ENCODE measurements around the gene C16orf96.

DNA sequence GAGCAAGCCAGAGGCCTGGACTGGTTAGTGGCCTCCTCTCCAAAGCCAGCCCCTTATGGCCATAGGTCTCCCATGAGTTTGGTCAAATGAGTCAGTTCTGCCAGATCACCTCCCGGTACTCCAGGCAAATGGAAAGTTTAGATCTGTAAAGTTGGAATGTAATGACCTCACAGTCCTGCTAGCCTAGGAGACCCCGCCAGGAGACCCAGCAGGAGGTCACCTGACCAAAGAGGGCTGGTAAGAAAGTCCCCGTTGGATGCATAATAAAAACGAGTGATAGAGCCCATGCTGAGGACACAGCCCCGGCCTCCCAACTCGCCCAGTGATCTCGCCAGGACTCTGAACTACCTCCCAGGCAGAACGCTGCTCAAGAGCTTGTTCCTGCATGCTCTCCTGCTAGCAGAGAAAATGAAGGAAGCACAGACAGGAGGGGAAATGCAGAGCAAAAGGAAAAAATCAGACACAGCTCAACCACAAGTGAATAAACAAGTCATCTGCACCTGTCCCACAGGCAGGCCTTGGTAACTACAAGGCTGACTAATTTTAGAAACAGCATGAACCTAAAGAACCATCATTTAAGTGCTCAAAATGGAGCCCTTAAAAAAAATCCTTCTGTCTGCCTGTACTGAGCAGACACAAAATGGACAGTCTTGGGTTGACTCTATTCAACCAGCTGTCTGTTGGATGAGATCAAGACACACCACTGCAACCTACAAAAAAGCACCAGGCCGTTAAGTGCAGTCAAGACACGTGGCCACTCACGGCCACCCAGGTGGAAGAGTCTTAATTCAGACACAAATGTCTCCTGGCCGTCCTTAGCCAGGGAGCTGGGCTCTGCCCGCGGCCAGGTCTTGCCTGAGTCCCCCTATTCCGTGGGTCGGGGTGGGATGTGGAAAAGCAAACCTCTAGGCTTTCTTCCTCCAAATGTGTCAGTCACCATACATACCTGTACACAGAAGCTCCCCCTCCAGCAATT is 26.8 kb upstream of the C16orf96 start:
- TF ChIP-seq, protein P1, sequence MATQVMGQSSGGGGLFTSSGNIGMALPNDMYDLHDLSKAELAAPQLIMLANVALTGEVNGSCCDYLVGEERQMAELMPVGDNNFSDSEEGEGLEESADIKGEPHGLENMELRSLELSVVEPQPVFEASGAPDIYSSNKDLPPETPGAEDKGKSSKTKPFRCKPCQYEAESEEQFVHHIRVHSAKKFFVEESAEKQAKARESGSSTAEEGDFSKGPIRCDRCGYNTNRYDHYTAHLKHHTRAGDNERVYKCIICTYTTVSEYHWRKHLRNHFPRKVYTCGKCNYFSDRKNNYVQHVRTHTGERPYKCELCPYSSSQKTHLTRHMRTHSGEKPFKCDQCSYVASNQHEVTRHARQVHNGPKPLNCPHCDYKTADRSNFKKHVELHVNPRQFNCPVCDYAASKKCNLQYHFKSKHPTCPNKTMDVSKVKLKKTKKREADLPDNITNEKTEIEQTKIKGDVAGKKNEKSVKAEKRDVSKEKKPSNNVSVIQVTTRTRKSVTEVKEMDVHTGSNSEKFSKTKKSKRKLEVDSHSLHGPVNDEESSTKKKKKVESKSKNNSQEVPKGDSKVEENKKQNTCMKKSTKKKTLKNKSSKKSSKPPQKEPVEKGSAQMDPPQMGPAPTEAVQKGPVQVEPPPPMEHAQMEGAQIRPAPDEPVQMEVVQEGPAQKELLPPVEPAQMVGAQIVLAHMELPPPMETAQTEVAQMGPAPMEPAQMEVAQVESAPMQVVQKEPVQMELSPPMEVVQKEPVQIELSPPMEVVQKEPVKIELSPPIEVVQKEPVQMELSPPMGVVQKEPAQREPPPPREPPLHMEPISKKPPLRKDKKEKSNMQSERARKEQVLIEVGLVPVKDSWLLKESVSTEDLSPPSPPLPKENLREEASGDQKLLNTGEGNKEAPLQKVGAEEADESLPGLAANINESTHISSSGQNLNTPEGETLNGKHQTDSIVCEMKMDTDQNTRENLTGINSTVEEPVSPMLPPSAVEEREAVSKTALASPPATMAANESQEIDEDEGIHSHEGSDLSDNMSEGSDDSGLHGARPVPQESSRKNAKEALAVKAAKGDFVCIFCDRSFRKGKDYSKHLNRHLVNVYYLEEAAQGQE (IDR thresholded peaks at IDR 0.05) = no peak
- TF ChIP-seq, protein P2, sequence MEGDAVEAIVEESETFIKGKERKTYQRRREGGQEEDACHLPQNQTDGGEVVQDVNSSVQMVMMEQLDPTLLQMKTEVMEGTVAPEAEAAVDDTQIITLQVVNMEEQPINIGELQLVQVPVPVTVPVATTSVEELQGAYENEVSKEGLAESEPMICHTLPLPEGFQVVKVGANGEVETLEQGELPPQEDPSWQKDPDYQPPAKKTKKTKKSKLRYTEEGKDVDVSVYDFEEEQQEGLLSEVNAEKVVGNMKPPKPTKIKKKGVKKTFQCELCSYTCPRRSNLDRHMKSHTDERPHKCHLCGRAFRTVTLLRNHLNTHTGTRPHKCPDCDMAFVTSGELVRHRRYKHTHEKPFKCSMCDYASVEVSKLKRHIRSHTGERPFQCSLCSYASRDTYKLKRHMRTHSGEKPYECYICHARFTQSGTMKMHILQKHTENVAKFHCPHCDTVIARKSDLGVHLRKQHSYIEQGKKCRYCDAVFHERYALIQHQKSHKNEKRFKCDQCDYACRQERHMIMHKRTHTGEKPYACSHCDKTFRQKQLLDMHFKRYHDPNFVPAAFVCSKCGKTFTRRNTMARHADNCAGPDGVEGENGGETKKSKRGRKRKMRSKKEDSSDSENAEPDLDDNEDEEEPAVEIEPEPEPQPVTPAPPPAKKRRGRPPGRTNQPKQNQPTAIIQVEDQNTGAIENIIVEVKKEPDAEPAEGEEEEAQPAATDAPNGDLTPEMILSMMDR (IDR thresholded peaks at IDR 0.05; ENCODE audit: low read depth, low read length, missing input control) = no peak
- TF ChIP-seq YY1 (IDR thresholded peaks at IDR 0.05) (no peak), RXRA (IDR thresholded peaks at IDR 0.05) (no peak), SP1 (IDR thresholded peaks at IDR 0.05) (no peak), GABPA (IDR thresholded peaks at IDR 0.05 in 1 of 2, conservative IDR thresholded peaks at IDR 0.05 in 1 of 2) (no peak), TAF1 (conservative IDR thresholded peaks at IDR 0.05) (no peak), NR2F2 (IDR thresholded peaks at IDR 0.05) (no peak), FOXA1 (IDR thresholded peaks at IDR 0.05) (no peak), RAD21 (IDR thresholded peaks at IDR 0.05) (no peak), EGR1 (IDR thresholded peaks at IDR 0.05; ENCODE audit: low read depth in 2 of 2) (no peak), JUND (IDR thresholded peaks at IDR 0.05) (no peak)
- TF ChIP-seq, protein P3, sequence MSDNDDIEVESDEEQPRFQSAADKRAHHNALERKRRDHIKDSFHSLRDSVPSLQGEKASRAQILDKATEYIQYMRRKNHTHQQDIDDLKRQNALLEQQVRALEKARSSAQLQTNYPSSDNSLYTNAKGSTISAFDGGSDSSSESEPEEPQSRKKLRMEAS (IDR thresholded peaks at IDR 0.05) = no peak
- TF ChIP-seq, protein P4, sequence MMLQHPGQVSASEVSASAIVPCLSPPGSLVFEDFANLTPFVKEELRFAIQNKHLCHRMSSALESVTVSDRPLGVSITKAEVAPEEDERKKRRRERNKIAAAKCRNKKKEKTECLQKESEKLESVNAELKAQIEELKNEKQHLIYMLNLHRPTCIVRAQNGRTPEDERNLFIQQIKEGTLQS (IDR thresholded peaks at IDR 0.05) = no peak

All from liver (tissue), 3 donors.